AG10803 (cell line): ENCODE data around the gene C12orf75.
A peak's percentile ranks its signal among the peaks of the same experiment; 100 is the strongest.

ENCODE experiments used
- DNase-seq: peaks from one replicate; pipeline ENCODE4 v3.0.0; 2010; ENCODE audit warnings: low read depth
- H3K4me3 ChIP-seq: 2 replicates; pipeline ENCODE4 v1.5.1; 2011; ENCODE audit warnings: mild to moderate bottlenecking, low read length, control low read depth
- CTCF ChIP-seq: conservative IDR thresholded peaks from 2 replicates; pipeline ENCODE4 v1.5.1; 2011; ENCODE audit warnings: mild to moderate bottlenecking, low read length, control low read depth, inconsistent platforms

C12orf75 gene

GRCh38 chr12:105406497-105406896 is 76.0 kb downstream of the C12orf75 start:
- DNase-seq = no peak
- no peak for TF ChIP-seq CTCF
- no peak overlapping the region for H3K4me3 ChIP-seq

- peak; percentile 22 for DNase-seq
- H3K4me3 ChIP-seq = no peak overlapping the region
- TF ChIP-seq CTCF = no peak
These were observed 78.8 kb downstream of the C12orf75 start for GRCh38 chr12:105409279-105409678.

- peak; percentile 84 for DNase-seq
- no peak for TF ChIP-seq CTCF
- no peak overlapping the region for H3K4me3 ChIP-seq
These were observed 79.4 kb downstream of the C12orf75 start for GRCh38 chr12:105409801-105410471.

GRCh38 chr12:105413911-105414487 is 83.5 kb downstream of the C12orf75 start:
- H3K4me3 ChIP-seq = no peak overlapping the region
- DNase-seq = no peak
- no peak for TF ChIP-seq CTCF

GRCh38 chr12:105417732-105418131 is 87.2 kb downstream of the C12orf75 start:
- TF ChIP-seq CTCF = peak; percentile 26
- peak; percentile 42 for DNase-seq
- no peak overlapping the region for H3K4me3 ChIP-seq

GRCh38 chr12:105418229-105418628 is 87.7 kb downstream of the C12orf75 start:
- no peak for TF ChIP-seq CTCF
- peak; percentile 99 for DNase-seq
- no peak overlapping the region; the same call in 1 of the 2 replicates for H3K4me3 ChIP-seq

GRCh38 chr12:105418821-105419291 is 88.4 kb downstream of the C12orf75 start:
- no peak for TF ChIP-seq CTCF
- H3K4me3 ChIP-seq = peak overlapping the region; percentile 13
- peak; percentile 98 for DNase-seq
